LHCN-M2 (cell line): ENCODE measurements around the gene OR8H2. TPM values are rescaled to one million over a fixed set of nuclear protein-coding genes. Genes with fewer than 3 reads are reported as not detected.
"Not testable (repeated sequence)": the region's sequence is repeated elsewhere in the genome, so short reads cannot be mapped to it uniquely, and the experiment has no call there.

Source experiments
- DNase-seq: peaks from one replicate; pipeline ENCODE4 v3.0.0-alpha.2; 2012; ENCODE audit warnings: low read depth
- polyA plus RNA-seq: library from polyadenylated mRNA; unstranded; fragments of >200 nt; gene quantifications from one replicate; pipeline ENCODE4 v1.2.1, GENCODE V29; 2012; ENCODE audit warnings: missing spikeins
- total RNA-seq: library from RNA; depleted of rRNA; stranded (reverse); fragments of >200 nt; gene quantifications from 2 replicates; pipeline ENCODE4 v1.2.3, GENCODE V29; 2014; rRNA removed

OR8H2 gene
- not detected in 2 replicates for total RNA-seq
- polyA plus RNA-seq, result not detected

- no peak for DNase-seq
These were observed at the start of gene OR8H2 for GRCh38 chr11:56103210-56103737. OR8H2 (plus strand) TSS chr11:56103687; CDS start chr11:56105043, 1,356 bp downstream.

GRCh38 chr11:56056366-56056765 is 47.1 kb upstream of the OR8H2 start:
- DNase-seq, result not testable (repeated sequence)

GRCh38 chr11:56057661-56058237 is 45.7 kb upstream of the OR8H2 start:
- not testable (repeated sequence) for DNase-seq

GRCh38 chr11:56058260-56058780 is 45.2 kb upstream of the OR8H2 start:
- not testable (repeated sequence) for DNase-seq

GRCh38 chr11:56066980-56067379 is 36.5 kb upstream of the OR8H2 start:
- DNase-seq, result no peak

GRCh38 chr11:56089697-56090096 is 13.8 kb upstream of the OR8H2 start:
- no peak for DNase-seq

GRCh38 chr11:56093008-56093407 is 10.5 kb upstream of the OR8H2 start, which contains the start of gene OR8I2:
OR8I2 (plus strand) TSS chr11:56093308; CDS start chr11:56093308, 0 bp downstream.
- no peak for DNase-seq

GRCh38 chr11:56122073-56122472 is 18.6 kb downstream of the OR8H2 start, which contains the start of gene OR8H3:
OR8H3 (plus strand) TSS chr11:56122373; CDS start chr11:56122373, 0 bp downstream.
- no peak for DNase-seq

GRCh38 chr11:56140151-56140661 is 36.7 kb downstream of the OR8H2 start, which contains the start of gene OR8J3:
OR8J3 (minus strand) TSS chr11:56140201; CDS start chr11:56137718, 2,483 bp downstream.
- no peak for DNase-seq

- not testable (repeated sequence) for DNase-seq
These were observed 40.2 kb downstream of the OR8H2 start for GRCh38 chr11:56143681-56144080.

- DNase-seq, result no peak
These were observed 47.9 kb downstream of the OR8H2 start for GRCh38 chr11:56151376-56151775.

GRCh38 chr11:56152333-56152732 is 48.8 kb downstream of the OR8H2 start:
- no peak for DNase-seq

Other genes with a start within 250 kb of the OR8H2 start
- not detected in 2 replicates for gene TRIM51, start 220.4 kb upstream of the OR8H2 start, total RNA-seq
- gene OR5W2, start 189.1 kb upstream of the OR8H2 start, total RNA-seq, result not detected in 2 replicates
- gene OR5I1, start 167.3 kb upstream of the OR8H2 start, total RNA-seq, result not detected in 2 replicates
- not detected in 2 replicates for gene OR10AG1, start 133.7 kb upstream of the OR8H2 start, total RNA-seq
- not detected in 2 replicates for gene OR5F1, start 109.1 kb upstream of the OR8H2 start, total RNA-seq
- gene OR5AS1, start 76.0 kb upstream of the OR8H2 start, total RNA-seq, result not detected in 2 replicates
- gene OR8I2, start 10.4 kb upstream of the OR8H2 start, total RNA-seq, result not detected in 2 replicates
- gene OR8H3, start 18.7 kb downstream of the OR8H2 start, total RNA-seq, result not detected in 2 replicates
- not detected in 2 replicates for gene OR8J3, start 36.5 kb downstream of the OR8H2 start, total RNA-seq
- gene OR8K5, start 56.6 kb downstream of the OR8H2 start, total RNA-seq, result not detected in 2 replicates
- not detected in 2 replicates for gene OR5J2, start 72.9 kb downstream of the OR8H2 start, total RNA-seq
- gene OR5T2, start 130.6 kb downstream of the OR8H2 start, total RNA-seq, result not detected in 2 replicates
- gene OR5T3, start 148.6 kb downstream of the OR8H2 start, total RNA-seq, result not detected in 2 replicates
- not detected in 2 replicates for gene OR5T1, start 170.5 kb downstream of the OR8H2 start, total RNA-seq
- not detected in 2 replicates for gene OR8H1, start 188.6 kb downstream of the OR8H2 start, total RNA-seq
- gene OR8K3, start 211.5 kb downstream of the OR8H2 start, total RNA-seq, result not detected in 2 replicates
- gene OR8K1, start 242.4 kb downstream of the OR8H2 start, total RNA-seq, result not detected in 2 replicates